ENCODE measurements around the gene PARN. TPM values are rescaled to one million over a fixed set of nuclear protein-coding genes. Genes with fewer than 3 reads are reported as not detected.
"Not testable (repeated sequence)": the region's sequence is repeated elsewhere in the genome, so short reads cannot be mapped to it uniquely, and the experiment has no call there.

PARN gene
- total RNA-seq, 1 experiment from 2014 or later = 41.6 TPM

GRCh38 chr16:14632693-14633569 lies 2.9 kb upstream of the PARN start, which contains the start of gene BFAR:
Gene BFAR (plus strand): TSS chr16:14632951. CDS start chr16:14644347, 11,396 bp downstream.
- DNase-seq (ENCODE audit: low read depth) = peak; percentile 97

- DNase-seq (ENCODE audit: low read depth) = not testable (repeated sequence)
Observed at GRCh38 chr16:14630620-14631330, 715 bp upstream of the PARN start.

GRCh38 chr16:14629612-14629918 lies 495 bp downstream of the PARN start:
- DNase-seq (ENCODE audit: low read depth) = peak; percentile 12

- no peak for DNase-seq (ENCODE audit: low read depth)
Observed at GRCh38 chr16:14628806-14629611, 1.1 kb downstream of the PARN start.

- DNase-seq (ENCODE audit: low read depth) = no peak
Observed at GRCh38 chr16:14627078-14627477, 3.0 kb downstream of the PARN start.

- DNase-seq (ENCODE audit: low read depth) = no peak
Observed at GRCh38 chr16:14618566-14618965, 11.5 kb downstream of the PARN start.

- no peak for DNase-seq (ENCODE audit: low read depth)
Observed at GRCh38 chr16:14616280-14616679, 13.8 kb downstream of the PARN start.

- no peak for DNase-seq (ENCODE audit: low read depth)
Observed at GRCh38 chr16:14613991-14614390, 16.1 kb downstream of the PARN start.

GRCh38 chr16:14611660-14612059 lies 18.4 kb downstream of the PARN start:
- no peak for DNase-seq (ENCODE audit: low read depth)

GRCh38 chr16:14609716-14610115 lies 20.3 kb downstream of the PARN start:
- DNase-seq (ENCODE audit: low read depth) = no peak

- DNase-seq (ENCODE audit: low read depth) = no peak
Observed at GRCh38 chr16:14608604-14609003, 21.5 kb downstream of the PARN start.

- no peak for DNase-seq (ENCODE audit: low read depth)
Observed at GRCh38 chr16:14608111-14608566, 21.9 kb downstream of the PARN start.

- DNase-seq (ENCODE audit: low read depth) = no peak
Observed at GRCh38 chr16:14606102-14606501, 24.0 kb downstream of the PARN start.

GRCh38 chr16:14602443-14602963 lies 27.6 kb downstream of the PARN start:
- DNase-seq (ENCODE audit: low read depth) = no peak

GRCh38 chr16:14600164-14600563 lies 29.9 kb downstream of the PARN start:
- peak; percentile 17 for DNase-seq (ENCODE audit: low read depth)

- no peak for DNase-seq (ENCODE audit: low read depth)
Observed at GRCh38 chr16:14586637-14587305, 43.3 kb downstream of the PARN start.

GRCh38 chr16:14585287-14585686 lies 44.8 kb downstream of the PARN start:
- no peak for DNase-seq (ENCODE audit: low read depth)

- not testable (repeated sequence) for DNase-seq (ENCODE audit: low read depth)
Observed at GRCh38 chr16:14580926-14581325, 49.1 kb downstream of the PARN start.

- no peak for DNase-seq (ENCODE audit: low read depth)
Observed at GRCh38 chr16:14579266-14579665, 50.8 kb downstream of the PARN start.

- no peak for DNase-seq (ENCODE audit: low read depth)
Observed at GRCh38 chr16:14576532-14576931, 53.5 kb downstream of the PARN start.

GRCh38 chr16:14576069-14576468 lies 54.0 kb downstream of the PARN start:
- DNase-seq (ENCODE audit: low read depth) = no peak

All from LHCN-M2 (cell line).